DMS79 (cell line): ENCODE results near the gene KRTAP5-2.
"Not testable (repeated sequence)": the region's sequence is repeated elsewhere in the genome, so short reads cannot be mapped to it uniquely, and the experiment has no call there.

Source experiments
- DNase-seq: peaks from one replicate; lab custom pipeline; 2025; lab: John Stamatoyannopoulos, UW

The KRTAP5-2 gene

GRCh38 chr11:1597994-1598380 is at the start of gene KRTAP5-2:
Gene KRTAP5-2, minus strand, starts transcription at chr11:1598294. Its CDS starts 44 bp downstream, at chr11:1598250.
- DNase-seq = no peak

- not testable (repeated sequence) for DNase-seq
These were observed 48.4 kb upstream of the KRTAP5-2 start for GRCh38 chr11:1646540-1646939.

- no peak for DNase-seq
These were observed 47.3 kb upstream of the KRTAP5-2 start for GRCh38 chr11:1645357-1645821.

- no peak for DNase-seq
These were observed 46.7 kb upstream of the KRTAP5-2 start for GRCh38 chr11:1644601-1645356.

GRCh38 chr11:1643146-1643690 is 45.1 kb upstream of the KRTAP5-2 start:
- DNase-seq = no peak

GRCh38 chr11:1642288-1643145 is 44.4 kb upstream of the KRTAP5-2 start:
- DNase-seq = no peak

- no peak for DNase-seq
These were observed 43.0 kb upstream of the KRTAP5-2 start for GRCh38 chr11:1641096-1641495.

GRCh38 chr11:1640076-1640946 is 42.2 kb upstream of the KRTAP5-2 start:
- no peak for DNase-seq

GRCh38 chr11:1639666-1640065 is 41.6 kb upstream of the KRTAP5-2 start:
- DNase-seq = no peak

- no peak for DNase-seq
These were observed 41.1 kb upstream of the KRTAP5-2 start for GRCh38 chr11:1639102-1639620.

GRCh38 chr11:1638344-1638743 is 40.2 kb upstream of the KRTAP5-2 start:
- DNase-seq = no peak

- no peak for DNase-seq
These were observed 39.5 kb upstream of the KRTAP5-2 start for GRCh38 chr11:1637628-1638027.

GRCh38 chr11:1636291-1636950 is 38.3 kb upstream of the KRTAP5-2 start:
- no peak for DNase-seq

GRCh38 chr11:1633864-1634263 is 35.8 kb upstream of the KRTAP5-2 start:
- DNase-seq = no peak

GRCh38 chr11:1632053-1632714 is 34.1 kb upstream of the KRTAP5-2 start:
- DNase-seq = no peak

GRCh38 chr11:1631066-1631568 is 33.0 kb upstream of the KRTAP5-2 start:
- no peak for DNase-seq

- no peak for DNase-seq
These were observed 32.2 kb upstream of the KRTAP5-2 start for GRCh38 chr11:1630271-1630670.

- DNase-seq = no peak
These were observed 31.5 kb upstream of the KRTAP5-2 start, which contains the start of gene KRTAP5-5 for GRCh38 chr11:1629326-1630185. Gene KRTAP5-5, plus strand, starts transcription at chr11:1629775. Its CDS starts 66 bp downstream, at chr11:1629841.
